Measurements from ENCODE around the gene IFRD1.

- TF ChIP-seq POLR2A (IDR thresholded peaks at IDR 0.05) (no peak), CTCF (IDR thresholded peaks at IDR 0.05) (no peak)
Observed at GRCh38 chr7:112419543-112420130, 30.6 kb upstream of the IFRD1 start.
